Osteocyte (in vitro differentiated cells): ENCODE results near the gene CCDC106. TPM values are rescaled to one million over a fixed set of nuclear protein-coding genes. Genes with fewer than 3 reads are reported as not detected.

Source experiments
- DNase-seq: peaks from one replicate; pipeline ENCODE4 v3.0.0; 2021; ENCODE audit warnings: mixed read lengths; ENCODE audit not compliant: unreplicated experiment; ENCODE audit errors: extremely low spot score
- H3K27ac Mint-ChIP-seq: one replicate; pipeline ENCODE4 v1.8.0; 2021; ENCODE audit warnings: mild to moderate bottlenecking, mixed read lengths; ENCODE audit not compliant: unreplicated experiment
- H3K27me3 Mint-ChIP-seq: one replicate; pipeline ENCODE4 v1.8.0; 2021; ENCODE audit warnings: mixed read lengths; ENCODE audit not compliant: unreplicated experiment
- H3K36me3 Mint-ChIP-seq: one replicate; pipeline ENCODE4 v1.8.0; 2021; ENCODE audit warnings: mixed read lengths; ENCODE audit not compliant: unreplicated experiment
- H3K4me1 Mint-ChIP-seq: one replicate; pipeline ENCODE4 v1.8.0; 2021; ENCODE audit warnings: mixed read lengths; ENCODE audit not compliant: unreplicated experiment
- H3K4me3 Mint-ChIP-seq: one replicate; pipeline ENCODE4 v1.8.0; 2021; ENCODE audit warnings: mild to moderate bottlenecking, moderate library complexity, mixed read lengths; ENCODE audit not compliant: unreplicated experiment
- H3K9me3 Mint-ChIP-seq: one replicate; pipeline ENCODE4 v1.8.0; 2021; ENCODE audit warnings: mixed read lengths; ENCODE audit not compliant: unreplicated experiment
- CTCF ChIP-seq: fragments of 200-600 bp; sonication (generic); IDR thresholded peaks from 2 replicates; pipeline ENCODE4 v1.5.0; 2021; ENCODE audit warnings: antibody characterized with exemption, mild to moderate bottlenecking, moderate library complexity
- total RNA-seq: library from RNA; stranded (reverse); gene quantifications from 2 replicates; pipeline ENCODE4 v1.2.1, GENCODE V29; 2021

The CCDC106 gene
- total RNA-seq, 1 donor from 2014 or later, result 25.9 TPM

- Mint-ChIP-seq H3K27ac (no peak overlapping the region), H3K4me1 (peaks cover 13% of the 10 kb centered on the region), H3K9me3 (no peaks in the 10 kb centered on the region), H3K36me3 (peaks cover 27% of the 10 kb centered on the region), H3K27me3 (no peaks in the 10 kb centered on the region), H3K4me3 (no peak overlapping the region)
- DNase-seq, result no peak
- no peak for TF ChIP-seq CTCF
Observed at GRCh38 chr19:55668603-55669348, 20.8 kb downstream of the CCDC106 start.

- peaks cover 17% of the 10 kb centered on the region for H3K4me1 Mint-ChIP-seq
- H3K27ac Mint-ChIP-seq, result no peak overlapping the region
- H3K4me3 Mint-ChIP-seq, result no peak overlapping the region
- DNase-seq, result no peak
- H3K27me3 Mint-ChIP-seq, result no peaks in the 10 kb centered on the region
- H3K36me3 Mint-ChIP-seq, result peaks cover 22% of the 10 kb centered on the region
- no peak for TF ChIP-seq CTCF
- H3K9me3 Mint-ChIP-seq, result no peaks in the 10 kb centered on the region
Observed at GRCh38 chr19:55669418-55670279, 21.6 kb downstream of the CCDC106 start.

GRCh38 chr19:55670280-55671053 lies 22.5 kb downstream of the CCDC106 start:
- H3K4me1 Mint-ChIP-seq, result peaks cover 18% of the 10 kb centered on the region
- TF ChIP-seq CTCF, result no peak
- peak; percentile 92 for DNase-seq
- H3K9me3 Mint-ChIP-seq, result no peaks in the 10 kb centered on the region
- no peak overlapping the region for H3K27ac Mint-ChIP-seq
- H3K4me3 Mint-ChIP-seq, result no peak overlapping the region
- H3K27me3 Mint-ChIP-seq, result no peaks in the 10 kb centered on the region
- H3K36me3 Mint-ChIP-seq, result peaks cover 22% of the 10 kb centered on the region

GRCh38 chr19:55671054-55671378 lies 23.0 kb downstream of the CCDC106 start:
- Mint-ChIP-seq H3K4me3 (no peak overlapping the region), H3K36me3 (peaks cover 22% of the 10 kb centered on the region), H3K9me3 (no peaks in the 10 kb centered on the region), H3K4me1 (peaks cover 23% of the 10 kb centered on the region), H3K27ac (no peak overlapping the region), H3K27me3 (no peaks in the 10 kb centered on the region)
- no peak for DNase-seq
- TF ChIP-seq CTCF, result no peak
